Stimulated activated CD4-positive, alpha-beta T cell treated with anti-CD3 and anti-CD28 coated beads, Interleukin-1b, Interleukin-23, amount 100 ng/mL, for 4 hours (primary cell): ENCODE measurements around the gene SEPTIN12.

Source experiments
- DNase-seq, 2 donors: peaks; one replicate each; pipeline ENCODE4 v3.0.0-alpha.2; 2020; ENCODE audit warnings: low read depth in 2 of 2

Gene SEPTIN12

GRCh38 chr16:4728676-4729075 is 59.5 kb downstream of the SEPTIN12 start:
- DNase-seq = no peak
